T-helper 1 cell treated with Interleukin-12 subunit alpha and Interleukin-12 subunit beta and Interleukin-4 antibody, amounts not matched to agents 30 ng/mL and 1 ng/mL, for 36 hours (primary cell): ENCODE measurements around the gene BMAL1. TPM values are rescaled to one million over a fixed set of nuclear protein-coding genes. Genes with fewer than 3 reads are reported as not detected.

ENCODE experiments used
- intact Hi-C: fragments of 100-400 bp; cut with micrococcal nuclease; formaldehyde crosslinking; loops from one replicate; pipeline ENCODE4 v1.15.1; 2024
- total RNA-seq: library from RNA; stranded (reverse); gene quantifications from 2 replicates; pipeline ENCODE4 v1.2.3, GENCODE V29; 2022

BMAL1 gene
- total RNA-seq, 1 donor from 2014 or later: 52.7 TPM

GRCh38 chr11:13289081-13289480 is 11.5 kb downstream of the BMAL1 start:
- intact Hi-C loops: no loop called here

- intact Hi-C loops: no loop called here
Measured at GRCh38 chr11:13290221-13290980, 12.8 kb downstream of the BMAL1 start.

GRCh38 chr11:13291361-13291760 is 13.8 kb downstream of the BMAL1 start:
- intact Hi-C loops: no loop called here

- intact Hi-C loops: no loop called here
Measured at GRCh38 chr11:13291800-13292199, 14.2 kb downstream of the BMAL1 start.

GRCh38 chr11:13292970-13293369 is 15.4 kb downstream of the BMAL1 start:
- intact Hi-C loops: no loop called here

GRCh38 chr11:13294178-13294577 is 16.6 kb downstream of the BMAL1 start:
- intact Hi-C loops: no loop called here

- intact Hi-C loops: no loop called here
Measured at GRCh38 chr11:13294771-13295579, 17.4 kb downstream of the BMAL1 start.

GRCh38 chr11:13297308-13297916 is 19.8 kb downstream of the BMAL1 start:
- intact Hi-C loops: no loop called here

- intact Hi-C loops: loop anchor here (1.0 kb wide), 2 partner anchors 11 to 22 kb away; no protein-coding TSS in a partner anchor
Measured at GRCh38 chr11:13297917-13298356, 20.3 kb downstream of the BMAL1 start.

- intact Hi-C loops: loop anchor here (1.0 kb wide), 2 partner anchors 11 to 22 kb away; no protein-coding TSS in a partner anchor
Measured at GRCh38 chr11:13298765-13299164, 21.2 kb downstream of the BMAL1 start.

GRCh38 chr11:13301522-13301921 is 23.9 kb downstream of the BMAL1 start:
- intact Hi-C loops: no loop called here

GRCh38 chr11:13302420-13302958 is 24.9 kb downstream of the BMAL1 start:
- intact Hi-C loops: no loop called here

- intact Hi-C loops: no loop called here
Measured at GRCh38 chr11:13303668-13304649, 26.4 kb downstream of the BMAL1 start.

- intact Hi-C loops: no loop called here
Measured at GRCh38 chr11:13304655-13305335, 27.2 kb downstream of the BMAL1 start.

GRCh38 chr11:13308704-13309103 is 31.1 kb downstream of the BMAL1 start:
- intact Hi-C loops: no loop called here

GRCh38 chr11:13309156-13309555 is 31.6 kb downstream of the BMAL1 start:
- intact Hi-C loops: no loop called here

- intact Hi-C loops: no loop called here
Measured at GRCh38 chr11:13310443-13310842, 32.9 kb downstream of the BMAL1 start.

- intact Hi-C loops: no loop called here
Measured at GRCh38 chr11:13311570-13311969, 34.0 kb downstream of the BMAL1 start.

GRCh38 chr11:13313005-13313819 is 35.6 kb downstream of the BMAL1 start:
- intact Hi-C loops: no loop called here
